GM21576 (cell line): Measurements from ENCODE around the gene TTLL3.

Experiments used
- ATAC-seq: cut with Tn5 transposase; IDR thresholded peaks from one replicate; pipeline ENCODE4 v1.9.1; 2021; ENCODE audit warnings: mild to moderate bottlenecking, moderate library complexity; ENCODE audit not compliant: unreplicated experiment

Gene TTLL3

GRCh38 chr3:9806688-9807589 is 3.1 kb upstream of the TTLL3 start:
- ATAC-seq = no peak

DNA sequence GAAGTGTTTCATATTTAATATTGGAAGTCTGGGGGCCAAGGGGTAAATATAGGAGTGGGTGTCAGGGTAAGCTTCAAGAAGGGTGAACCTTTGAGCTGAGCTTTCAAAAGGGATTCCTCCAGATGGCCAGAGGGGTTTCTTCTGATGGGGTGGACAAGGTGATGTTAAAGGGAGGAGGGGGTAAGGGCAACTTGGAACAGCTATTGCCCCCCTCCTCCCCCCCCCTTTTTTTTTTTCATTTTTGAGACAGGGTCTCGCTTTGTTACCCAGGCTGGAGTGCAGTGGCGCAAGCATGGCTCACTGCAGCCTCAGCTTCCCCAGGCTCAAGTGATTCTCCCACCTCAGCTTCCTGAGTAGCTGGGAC is 2.1 kb upstream of the TTLL3 start:
- no peak for ATAC-seq

- ATAC-seq = peak; percentile 54
Observed at GRCh38 chr3:9808345-9809037, 1.6 kb upstream of the TTLL3 start.

- peak; percentile 15 for ATAC-seq
Observed at GRCh38 chr3:9809239-9809614, 835 bp upstream of the TTLL3 start.

DNA sequence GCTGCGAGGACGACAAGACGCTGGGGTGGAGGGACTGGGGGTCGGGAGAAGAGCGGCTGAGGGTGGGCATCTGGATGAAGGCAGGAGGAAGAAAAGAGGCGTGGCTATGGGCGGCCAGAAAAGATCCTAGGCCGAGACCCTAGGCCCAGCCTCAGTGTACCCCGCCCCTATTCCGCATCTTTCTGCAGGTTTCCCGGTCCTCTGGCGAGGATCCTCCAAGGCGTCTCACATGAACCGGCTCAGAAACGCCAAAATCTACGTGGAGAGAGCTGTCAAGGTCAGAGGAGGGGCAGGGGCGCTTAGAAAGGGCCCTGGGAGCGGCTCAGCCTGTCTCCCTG is 340 bp downstream of the TTLL3 start:
- ATAC-seq = no peak

DNA sequence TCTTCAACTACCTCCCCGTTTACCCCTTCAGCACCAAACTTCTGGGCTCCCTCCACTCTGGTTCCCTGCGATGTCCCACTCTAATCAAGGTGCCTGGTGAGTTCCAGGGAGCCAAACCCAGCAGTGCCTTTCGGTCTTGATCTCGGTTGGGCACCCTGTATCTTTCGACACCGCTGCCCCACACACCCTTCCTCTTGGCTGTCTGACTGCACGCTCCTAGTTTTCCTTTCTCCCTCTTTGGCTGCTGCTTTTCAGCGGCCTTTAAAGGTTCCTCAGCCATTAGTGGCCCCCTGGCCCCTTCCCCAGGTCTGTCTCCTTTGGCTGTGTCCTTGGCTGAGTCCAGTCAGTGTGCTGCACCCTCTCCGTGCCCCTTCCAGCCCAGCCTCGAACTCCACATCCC is 784 bp downstream of the TTLL3 start:
- no peak for ATAC-seq

DNA sequence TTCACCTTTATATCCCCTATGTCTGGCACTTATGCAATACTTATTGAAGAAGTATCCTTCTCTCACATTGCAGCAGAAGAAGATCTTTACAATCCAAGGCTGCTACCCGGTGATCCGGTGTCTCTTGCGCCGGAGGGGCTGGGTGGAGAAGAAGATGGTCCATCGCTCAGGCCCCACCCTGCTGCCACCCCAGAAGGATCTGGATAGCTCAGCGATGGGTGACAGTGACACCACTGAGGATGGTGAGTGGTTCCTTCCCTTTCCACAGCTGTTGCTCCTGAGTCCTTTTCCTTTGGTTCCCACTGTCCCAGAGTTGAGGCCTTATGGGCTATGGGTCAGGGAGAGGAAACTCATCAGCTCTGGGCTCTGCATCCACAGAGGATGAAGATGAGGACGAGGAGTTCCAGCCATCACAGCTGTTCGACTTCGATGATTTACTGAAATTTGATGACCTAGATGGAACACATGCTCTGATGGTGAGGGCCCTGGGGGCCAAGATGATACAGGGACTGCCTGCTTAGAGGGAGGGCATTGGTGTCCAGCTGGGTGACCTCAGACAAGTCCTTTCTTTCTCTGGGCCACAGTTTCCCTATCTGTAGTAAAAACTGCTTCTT is 2.9 kb downstream of the TTLL3 start:
- no peak for ATAC-seq

GRCh38 chr3:9815986-9816385 is 5.9 kb downstream of the TTLL3 start:
- ATAC-seq = no peak

GRCh38 chr3:9817436-9817835 is 7.4 kb downstream of the TTLL3 start:
- ATAC-seq = no peak

GRCh38 chr3:9818666-9819335 is 8.7 kb downstream of the TTLL3 start:
- ATAC-seq = no peak

DNA sequence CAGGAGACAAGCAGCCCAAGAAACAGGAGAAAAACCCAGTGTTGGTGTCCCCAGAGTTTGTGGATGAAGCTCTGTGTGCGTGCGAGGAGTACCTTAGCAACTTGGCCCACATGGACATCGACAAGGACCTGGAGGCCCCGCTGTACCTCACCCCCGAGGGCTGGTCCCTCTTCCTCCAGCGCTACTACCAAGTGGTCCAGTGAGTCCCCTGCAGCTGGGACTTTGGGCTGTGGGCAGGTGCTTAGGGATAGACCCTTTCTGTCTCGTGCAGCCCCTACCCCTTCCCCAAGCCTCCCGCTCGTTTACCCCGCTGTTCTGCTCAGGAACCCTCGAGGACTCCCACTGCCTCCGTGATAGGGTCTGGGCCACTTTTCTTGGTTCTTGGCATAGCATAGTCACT is 10.5 kb downstream of the TTLL3 start:
- ATAC-seq = no peak

DNA sequence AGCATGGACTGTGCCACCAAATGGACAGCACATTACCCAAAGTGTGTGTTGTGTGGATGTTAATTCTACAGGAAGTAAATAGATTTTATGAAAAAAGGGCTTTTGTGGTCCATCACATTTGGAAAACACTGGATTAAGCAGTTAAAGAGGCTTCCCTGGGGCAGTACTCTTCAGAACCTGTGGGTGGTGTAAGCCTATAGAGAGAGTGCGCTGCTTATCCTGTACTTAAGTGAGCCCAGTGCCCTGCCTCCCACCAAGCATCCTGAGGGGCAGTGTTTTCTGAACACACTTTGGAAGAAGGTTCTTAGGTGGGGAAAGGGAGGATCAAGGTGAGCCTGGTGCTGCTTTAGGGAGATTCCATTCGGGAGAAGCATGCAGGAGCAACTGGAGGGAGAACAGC is 10.9 kb downstream of the TTLL3 start:
- no peak for ATAC-seq

DNA sequence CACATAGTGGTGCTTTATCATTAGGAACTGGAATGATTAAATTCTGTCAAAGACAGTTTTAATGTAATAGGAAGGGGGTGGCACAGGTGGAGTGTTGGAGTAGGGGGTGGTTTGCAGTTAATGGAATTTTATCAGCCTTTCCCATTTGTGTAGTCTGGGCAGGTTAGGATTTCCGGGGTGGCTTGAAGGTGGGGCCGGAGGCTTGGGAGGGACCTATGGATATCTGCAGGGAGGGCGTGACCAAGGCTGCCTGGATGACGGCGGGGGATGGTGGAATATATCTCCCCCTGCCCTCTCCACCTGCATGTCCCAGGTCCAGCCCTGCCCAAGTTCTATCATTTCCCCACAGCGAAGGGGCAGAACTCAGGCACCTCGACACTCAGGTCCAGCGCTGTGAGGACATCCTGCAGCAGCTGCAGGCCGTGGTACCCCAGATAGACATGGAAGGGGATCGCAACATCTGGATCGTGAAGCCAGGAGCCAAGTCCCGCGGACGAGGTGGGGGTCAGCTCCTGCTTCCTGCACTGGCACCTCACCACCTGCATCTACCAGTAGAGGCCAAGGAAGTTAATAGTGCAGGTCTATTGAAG is 15.5 kb downstream of the TTLL3 start:
- ATAC-seq = no peak

DNA sequence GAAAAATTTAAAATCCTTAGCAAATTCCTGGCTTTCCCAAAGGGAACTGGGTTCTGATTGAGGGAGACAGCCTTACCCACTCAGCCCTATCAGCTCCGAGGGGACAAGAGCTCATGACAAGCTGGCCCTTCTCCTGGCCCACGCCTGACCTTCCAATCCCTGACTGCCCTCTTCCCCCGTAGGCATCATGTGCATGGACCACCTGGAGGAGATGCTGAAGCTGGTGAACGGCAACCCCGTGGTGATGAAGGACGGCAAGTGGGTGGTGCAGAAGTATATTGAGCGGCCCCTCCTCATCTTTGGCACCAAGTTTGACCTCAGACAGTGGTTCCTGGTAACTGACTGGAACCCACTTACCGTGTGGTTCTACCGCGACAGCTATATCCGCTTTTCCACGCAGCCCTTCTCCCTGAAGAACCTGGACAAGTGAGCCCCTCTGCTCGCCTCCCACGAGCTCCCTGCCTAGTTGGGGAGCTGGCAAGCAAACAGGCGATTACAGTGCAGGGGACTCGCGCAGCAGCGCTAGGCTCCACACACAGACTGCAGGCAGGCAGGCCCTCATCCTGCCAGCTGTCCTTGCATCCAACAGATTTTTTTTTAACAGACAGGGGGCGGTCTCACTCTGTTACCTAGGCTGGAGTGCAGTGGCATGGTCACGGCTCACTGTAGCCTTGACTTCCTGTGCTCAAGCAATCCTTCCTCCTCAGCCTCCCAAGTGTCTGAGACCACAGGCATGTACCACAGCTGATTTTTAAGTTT is 16.9 kb downstream of the TTLL3 start:
- ATAC-seq = no peak

DNA sequence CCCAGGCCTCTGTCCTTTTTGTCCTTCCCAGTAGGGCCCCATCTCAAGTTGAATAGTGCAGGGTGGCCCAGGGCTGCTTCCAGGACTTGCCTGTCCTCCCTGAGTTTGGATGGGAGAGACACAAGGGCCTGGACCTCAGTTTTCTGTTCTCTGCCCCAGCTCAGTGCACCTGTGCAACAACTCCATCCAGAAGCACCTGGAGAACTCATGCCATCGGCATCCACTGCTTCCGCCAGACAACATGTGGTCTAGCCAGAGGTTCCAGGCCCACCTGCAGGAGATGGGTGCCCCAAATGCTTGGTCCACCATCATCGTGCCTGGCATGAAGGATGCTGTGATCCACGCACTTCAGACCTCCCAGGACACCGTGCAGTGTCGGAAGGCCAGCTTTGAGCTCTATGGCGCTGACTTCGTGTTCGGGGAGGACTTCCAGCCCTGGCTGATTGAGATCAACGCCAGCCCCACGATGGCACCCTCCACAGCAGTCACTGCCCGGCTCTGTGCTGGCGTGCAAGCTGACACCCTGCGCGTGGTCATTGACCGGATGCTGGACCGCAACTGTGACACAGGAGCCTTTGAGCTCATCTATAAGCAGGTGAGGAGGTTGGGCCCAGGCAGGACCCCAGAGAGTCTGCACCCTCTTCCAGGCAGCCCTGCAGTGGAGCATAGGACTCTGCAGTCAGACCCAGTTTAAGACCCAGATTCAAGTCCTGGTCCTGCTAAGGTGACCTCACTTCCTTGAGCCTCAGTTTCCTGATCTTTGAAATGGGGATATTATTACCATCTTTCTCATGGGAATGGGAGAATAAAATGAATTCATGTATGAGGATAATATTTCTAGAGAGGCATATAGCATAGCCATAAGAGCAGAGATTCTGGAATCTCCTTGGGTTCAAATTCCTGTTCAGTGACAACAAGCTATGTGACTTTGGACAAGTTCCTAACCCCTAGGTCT is 19.0 kb downstream of the TTLL3 start:
- no peak for ATAC-seq

DNA sequence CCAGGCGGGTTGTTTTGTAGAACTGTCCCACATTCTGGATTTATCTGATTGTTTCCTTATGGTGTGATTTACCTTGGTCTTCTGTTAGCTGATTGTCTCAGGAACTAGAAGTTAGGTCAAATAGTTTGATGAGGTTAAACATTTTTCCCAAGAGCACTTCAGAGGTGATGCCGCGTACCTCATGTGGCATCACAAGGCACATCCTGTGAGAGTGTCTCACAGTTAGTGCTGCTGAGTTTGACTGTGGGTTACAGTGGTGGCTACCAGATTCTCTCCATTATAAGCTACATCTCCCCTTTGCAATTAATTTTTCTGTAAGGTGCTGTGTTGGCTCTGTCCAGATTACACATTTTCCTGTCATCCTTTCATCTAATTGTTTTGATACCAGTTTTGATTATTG is 21.2 kb downstream of the TTLL3 start:
- ATAC-seq = no peak

- ATAC-seq = no peak
Observed at GRCh38 chr3:9833078-9833477, 23.0 kb downstream of the TTLL3 start.

DNA sequence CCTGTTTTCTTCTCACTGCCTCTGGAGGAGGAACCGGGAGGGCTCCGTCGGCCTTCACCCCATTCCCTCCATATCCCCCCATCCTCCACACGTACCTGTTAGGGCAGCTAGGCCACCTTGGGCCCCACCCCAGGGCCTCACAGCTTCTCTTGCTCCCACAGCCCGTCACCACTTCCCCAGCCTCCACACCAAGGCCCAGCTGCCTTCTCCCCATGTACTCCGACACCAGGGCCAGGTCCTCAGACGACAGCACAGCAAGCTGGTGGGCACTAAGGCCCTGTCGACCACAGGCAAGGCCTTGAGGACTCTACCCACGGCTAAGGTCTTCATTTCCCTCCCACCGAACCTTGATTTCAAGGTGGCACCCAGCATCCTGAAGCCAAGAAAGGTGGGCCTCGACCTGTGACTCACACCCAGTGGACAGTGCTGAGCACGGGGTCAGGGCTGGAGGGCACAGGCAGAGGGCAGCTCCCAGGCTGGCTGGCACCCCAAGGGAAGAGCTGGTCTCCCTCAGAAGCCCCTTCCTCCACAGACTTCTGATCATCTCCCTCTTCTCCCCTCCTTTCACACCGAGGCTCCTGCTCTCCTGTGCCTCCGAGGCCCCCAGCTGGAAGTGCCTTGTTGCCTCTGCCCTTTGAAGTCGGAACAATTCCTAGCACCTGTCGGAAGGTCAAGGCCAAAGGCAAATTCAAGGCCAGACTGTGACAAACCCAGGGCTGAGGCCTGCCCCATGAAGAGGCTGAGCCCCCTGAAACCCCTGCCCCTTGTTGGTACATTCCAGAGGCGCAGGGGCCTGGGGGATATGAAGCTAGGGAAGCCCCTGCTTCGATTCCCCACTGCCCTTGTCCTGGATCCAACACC is 24.7 kb downstream of the TTLL3 start:
- ATAC-seq = no peak
